ENCODE data around the gene HELZ.

DNA sequence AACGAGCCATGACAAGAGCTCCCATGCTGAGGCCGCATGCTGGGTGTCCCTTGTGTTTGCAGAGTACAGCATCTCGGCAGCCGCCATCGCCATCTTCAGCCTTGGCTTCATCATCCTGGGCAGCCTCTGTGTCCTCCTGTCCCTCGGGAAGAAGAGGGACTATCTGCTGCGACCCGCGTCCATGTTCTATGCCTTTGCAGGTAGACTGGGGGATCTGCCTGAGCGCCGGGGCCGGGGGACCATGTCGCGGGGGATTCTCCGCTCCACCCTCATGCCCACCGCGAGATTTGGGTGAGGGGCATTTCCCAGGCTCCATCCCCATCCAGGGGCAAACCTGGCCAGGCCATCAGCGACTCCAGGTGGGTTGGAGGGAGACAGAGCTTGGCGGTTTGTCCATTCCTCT lies 190.0 kb downstream of the HELZ start:
- no peak for TF ChIP-seq CTCF (IDR thresholded peaks at IDR 0.05)
- no peak for TF ChIP-seq POLR2A (IDR thresholded peaks at IDR 0.05)
- TF ChIP-seq EP300 (IDR thresholded peaks at IDR 0.05), result no peak

Measured in ovary (tissue), 3 donors.